ENCODE results near the gene HIGD1B. TPM values are rescaled to one million over a fixed set of nuclear protein-coding genes. Genes with fewer than 3 reads are reported as not detected.

HIGD1B gene
- total and polyA plus RNA-seq, 4 donors, result 0.28 to 0.43 TPM; not detected in 2

GRCh38 chr17:44830359-44831288, 17.1 kb upstream of the HIGD1B start:
- no peaks in the 10 kb centered on the region for H3K36me3 ChIP-seq (ENCODE audit: control insufficient read depth in 4 of 4, insufficient read depth in 3 of 4, low read depth in 1 of 4, low read length in 3 of 4)
- H3K9me3 ChIP-seq (ENCODE audit: control insufficient read depth in 4 of 4, low read length in 3 of 4), result no peaks in the 10 kb centered on the region
- peak overlapping the region in 2 of 3 donors; percentile 23 to 69 for H3K4me3 ChIP-seq (ENCODE audit: low read depth in 1 of 3, low read length in 3 of 3)
- no peak overlapping the region for H3K27ac ChIP-seq (ENCODE audit: low read depth in 1 of 2, low read length in 2 of 2)
- H3K9ac ChIP-seq (ENCODE audit: low read depth in 1 of 2, low read length in 2 of 2), result no peak overlapping the region
- no peak for DNase-seq (ENCODE audit: low spot score)
- WGBS, result 4% methylated on average over 58 of the region's 58 CpGs
- H3K27me3 ChIP-seq (ENCODE audit: control insufficient read depth in 4 of 4, insufficient read depth in 4 of 4, low read length in 3 of 4), result peaks cover 0 to 10% (median 1%) of the 10 kb centered on the region in 4 donors
- H3K4me1 ChIP-seq (ENCODE audit: control insufficient read depth in 4 of 4, insufficient read depth in 4 of 4, low read length in 3 of 4), result peaks cover 10 to 12% (median 11%) of the 10 kb centered on the region in 4 donors
- TF ChIP-seq JUND (IDR thresholded peaks at IDR 0.05), result no peak
- no peak for TF ChIP-seq GABPA (IDR thresholded peaks at IDR 0.05 in 1 of 2, conservative IDR thresholded peaks at IDR 0.05 in 1 of 2)
- TF ChIP-seq FOXA2 (IDR thresholded peaks at IDR 0.05), result no peak
- no peak for TF ChIP-seq YY1 (IDR thresholded peaks at IDR 0.05)
- no peak for TF ChIP-seq RAD21 (IDR thresholded peaks at IDR 0.05)
- TF ChIP-seq HNF4G (IDR thresholded peaks at IDR 0.05), result no peak
- no peak for TF ChIP-seq ZBTB33 (IDR thresholded peaks at IDR 0.05)
- TF ChIP-seq CTCF (IDR thresholded peaks at IDR 0.05; ENCODE audit: low read depth, low read length, missing input control), result no peak

GRCh38 chr17:44831371-44831770, 16.3 kb upstream of the HIGD1B start:
- DNase-seq (ENCODE audit: low spot score), result no peak
- peaks cover 10 to 12% (median 11%) of the 10 kb centered on the region in 4 donors for H3K4me1 ChIP-seq (ENCODE audit: control insufficient read depth in 4 of 4, insufficient read depth in 4 of 4, low read length in 3 of 4)
- no peak overlapping the region for H3K27ac ChIP-seq (ENCODE audit: low read depth in 1 of 2, low read length in 2 of 2)
- no peak for TF ChIP-seq JUND (IDR thresholded peaks at IDR 0.05)
- no peak for TF ChIP-seq CTCF (IDR thresholded peaks at IDR 0.05; ENCODE audit: low read depth, low read length, missing input control)
- no peak for TF ChIP-seq ZBTB33 (IDR thresholded peaks at IDR 0.05)
- TF ChIP-seq REST (IDR thresholded peaks at IDR 0.05), result no peak
- no peak for TF ChIP-seq ATF3 (IDR thresholded peaks at IDR 0.05)
- no peak for TF ChIP-seq NR2F2 (IDR thresholded peaks at IDR 0.05)
- TF ChIP-seq RAD21 (IDR thresholded peaks at IDR 0.05), result no peak
- TF ChIP-seq GABPA (IDR thresholded peaks at IDR 0.05 in 1 of 2, conservative IDR thresholded peaks at IDR 0.05 in 1 of 2), result no peak
- H3K9ac ChIP-seq (ENCODE audit: low read depth in 1 of 2, low read length in 2 of 2), result no peak overlapping the region
- H3K36me3 ChIP-seq (ENCODE audit: control insufficient read depth in 4 of 4, insufficient read depth in 3 of 4, low read depth in 1 of 4, low read length in 3 of 4), result no peaks in the 10 kb centered on the region
- H3K4me3 ChIP-seq (ENCODE audit: low read depth in 1 of 3, low read length in 3 of 3), result no peak overlapping the region
- peaks cover 0 to 10% (median 1%) of the 10 kb centered on the region in 4 donors for H3K27me3 ChIP-seq (ENCODE audit: control insufficient read depth in 4 of 4, insufficient read depth in 4 of 4, low read length in 3 of 4)
- no peaks in the 10 kb centered on the region for H3K9me3 ChIP-seq (ENCODE audit: control insufficient read depth in 4 of 4, low read length in 3 of 4)
- WGBS, result 79% methylated on average over 12 of the region's 12 CpGs
